Mucosa of gallbladder (tissue), 1 donor: ENCODE measurements around the gene HSPB1. TPM values are rescaled to one million over a fixed set of nuclear protein-coding genes. Genes with fewer than 3 reads are reported as not detected.
"Not testable (repeated sequence)": the region's sequence is repeated elsewhere in the genome, so short reads cannot be mapped to it uniquely, and the experiment has no call there.

Source experiments
- DNase-seq: peaks from one replicate; pipeline ENCODE4 v3.0.0-alpha.2; 2020; ENCODE audit warnings: low spot score
- total RNA-seq: library from RNA; stranded (reverse); gene quantifications from one replicate; pipeline ENCODE4 v1.2.1, GENCODE V29; 2021
- donor health status: DM: no; HTN: no; CAD: no.

Gene HSPB1
- total RNA-seq, 1 donor from 2014 or later = 1,198 TPM

DNA sequence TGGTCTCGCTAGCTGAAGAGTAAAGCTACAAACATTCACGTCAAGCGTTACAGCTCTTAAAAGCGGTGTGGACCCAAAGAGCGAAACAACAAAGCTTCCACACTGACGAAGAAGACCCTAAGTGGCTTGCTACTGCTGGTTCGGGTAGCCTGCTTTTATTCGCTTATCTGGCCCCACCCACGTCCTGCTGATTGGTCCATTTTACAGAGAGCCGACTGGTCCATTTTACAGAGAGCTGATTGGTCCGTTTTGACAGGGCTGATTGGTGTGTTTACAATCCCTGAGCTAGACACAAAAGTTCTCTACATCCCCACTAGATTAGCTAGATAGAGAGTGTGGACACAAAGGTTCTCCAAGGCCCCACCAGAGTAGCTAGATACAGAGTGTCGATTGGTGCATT, 6.4 kb downstream of the HSPB1 start:
- not testable (repeated sequence) for DNase-seq

DNA sequence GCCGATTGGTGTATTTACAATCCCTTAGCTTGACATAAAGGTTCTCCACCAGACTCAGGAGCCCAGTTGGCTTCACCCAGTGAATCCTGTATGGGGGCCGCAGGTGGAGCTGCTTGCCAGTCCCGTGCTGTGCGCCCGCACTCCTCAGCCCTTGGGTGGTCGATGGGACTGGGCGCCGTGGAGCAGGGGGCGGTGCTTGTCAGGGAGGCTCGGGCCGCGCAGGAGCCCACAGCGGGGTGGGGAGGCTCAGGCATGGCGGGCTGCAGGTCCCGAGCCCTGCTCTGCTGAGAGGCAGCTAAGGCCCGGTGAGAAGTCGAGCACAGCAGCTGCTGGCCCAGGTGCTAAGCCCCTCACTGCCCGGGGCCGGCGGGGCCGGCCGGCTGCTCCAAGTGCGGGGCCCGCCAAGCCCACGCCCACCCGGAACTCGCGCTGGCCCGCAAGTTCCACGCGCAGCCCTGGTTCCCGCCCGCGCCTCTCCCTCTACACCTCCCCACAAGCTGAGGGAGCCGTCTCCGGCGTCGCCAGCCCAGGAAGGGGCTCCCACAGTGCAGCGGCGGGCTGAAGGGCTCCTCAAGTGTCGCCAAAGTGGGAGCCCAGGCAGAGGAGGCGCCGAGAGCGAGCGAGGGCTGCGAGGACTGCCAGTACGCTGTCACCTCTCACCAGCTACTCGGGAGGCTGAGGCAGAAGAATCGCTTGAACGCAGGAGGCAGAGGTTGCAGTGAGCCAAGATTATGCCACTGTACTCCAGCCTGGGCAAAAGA, 7.0 kb downstream of the HSPB1 start:
- not testable (repeated sequence) for DNase-seq

DNA sequence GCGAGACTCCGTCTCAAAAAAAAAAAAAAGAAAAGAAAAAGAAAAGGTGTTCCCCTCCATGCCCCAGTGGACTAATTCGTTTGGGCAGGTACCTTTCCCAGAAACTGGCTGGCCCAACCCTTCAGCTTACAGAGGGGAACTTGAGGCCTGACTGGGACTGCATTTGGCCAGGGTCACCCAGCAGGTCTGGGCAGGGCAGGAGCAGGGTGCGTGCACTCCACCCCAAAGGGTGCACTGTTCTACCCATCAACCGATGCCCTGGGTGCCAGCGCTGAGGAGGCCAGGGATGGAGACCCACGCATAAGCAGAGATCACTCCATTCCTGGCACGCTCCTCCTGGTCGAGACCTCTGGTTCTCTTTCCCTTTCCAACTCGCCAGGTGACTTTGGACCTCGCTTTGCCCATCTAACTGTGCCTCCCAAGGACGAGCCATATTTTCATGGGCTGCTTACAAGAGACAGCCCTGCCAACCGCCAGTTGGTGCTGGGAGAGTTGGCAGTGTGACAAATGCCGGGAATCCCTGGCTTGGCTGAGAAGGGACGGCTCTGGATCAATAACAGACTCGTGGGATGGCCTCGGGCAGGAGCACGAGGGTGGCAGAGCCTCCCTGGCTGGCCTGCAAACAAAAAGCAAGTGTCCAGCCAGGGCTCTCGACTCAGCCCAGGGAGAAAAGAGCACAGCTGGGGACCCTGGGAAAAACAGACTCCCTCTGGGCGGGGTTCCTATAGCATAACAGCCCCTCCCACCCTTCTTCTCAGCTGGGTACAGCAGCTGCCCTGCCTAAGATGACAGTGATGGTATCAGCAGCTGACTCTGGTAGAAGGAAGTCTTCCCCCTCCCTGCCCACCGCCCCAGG, 7.9 kb downstream of the HSPB1 start:
- peak; percentile 86 for DNase-seq

DNA sequence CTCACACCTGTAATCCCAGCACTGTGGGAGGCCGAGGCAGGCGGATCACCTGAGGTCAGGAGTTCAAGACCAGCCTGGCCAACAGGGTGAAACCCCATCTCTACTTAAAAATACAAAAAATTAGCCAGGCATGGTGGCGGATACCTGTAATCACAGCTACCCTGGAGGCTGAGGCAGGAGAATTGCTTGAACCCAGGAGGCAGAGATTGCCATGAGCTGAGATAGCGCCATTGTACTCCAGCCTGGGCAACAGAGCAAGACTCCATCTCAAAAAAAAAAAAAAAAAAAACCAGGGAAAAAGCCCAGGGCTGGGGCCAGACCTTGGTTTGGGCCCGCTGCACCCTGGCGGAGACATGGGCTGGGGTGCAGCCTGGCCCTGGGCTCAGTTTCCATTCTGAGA, 9.4 kb downstream of the HSPB1 start:
- not testable (repeated sequence) for DNase-seq

DNA sequence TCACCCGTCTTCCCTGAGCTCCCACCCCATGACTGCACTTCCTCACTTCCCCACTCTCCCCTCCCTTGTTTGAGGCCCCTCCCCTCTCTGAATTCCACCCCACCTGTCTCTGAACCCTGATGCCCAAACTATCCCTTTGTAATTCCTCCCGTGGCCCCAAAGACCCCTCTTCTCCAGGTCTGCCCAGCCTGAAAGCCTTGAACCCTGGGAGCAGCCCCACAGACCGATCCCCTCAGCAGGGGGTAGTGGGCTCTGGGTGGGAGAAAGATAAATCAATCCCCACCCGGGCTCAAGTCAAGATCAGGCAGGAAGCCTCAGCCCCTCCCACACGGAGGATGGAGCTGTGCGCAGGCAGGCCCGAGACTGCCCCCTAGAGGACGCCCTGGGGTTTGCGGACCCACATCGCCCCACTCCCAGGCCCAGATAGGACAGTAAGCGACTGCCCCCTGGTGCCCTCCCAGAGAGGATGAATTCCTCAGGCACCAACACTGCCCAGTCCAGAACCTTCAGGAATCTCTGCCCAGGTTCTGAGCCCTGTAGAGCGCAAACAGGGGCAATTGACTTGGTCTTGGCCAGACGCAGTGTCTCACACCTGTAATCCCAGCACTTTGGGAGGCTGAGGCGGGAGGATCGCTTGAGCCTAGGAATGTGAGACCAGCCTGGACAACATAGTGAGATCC, 11.7 kb downstream of the HSPB1 start:
- DNase-seq = peak; percentile 97

DNA sequence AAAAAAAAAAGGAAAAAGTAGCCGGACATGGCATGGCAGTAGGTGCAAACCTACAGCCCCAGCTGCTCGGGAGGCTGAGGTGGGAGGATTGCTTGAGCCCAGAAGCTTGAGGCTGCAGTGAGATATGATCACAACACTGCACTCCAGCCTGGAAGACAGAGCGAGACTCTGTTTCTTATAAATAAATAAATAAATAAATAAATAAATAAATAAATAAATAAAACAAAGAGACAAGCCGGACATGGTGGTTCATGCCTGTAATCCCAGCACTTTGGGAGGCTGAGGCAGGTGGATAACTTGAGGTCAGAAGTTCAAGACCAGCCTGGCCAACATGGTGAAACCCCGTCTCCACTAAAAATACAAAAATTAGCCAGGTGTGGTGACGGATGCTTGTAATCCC, 12.3 kb downstream of the HSPB1 start:
- DNase-seq = not testable (repeated sequence)

DNA sequence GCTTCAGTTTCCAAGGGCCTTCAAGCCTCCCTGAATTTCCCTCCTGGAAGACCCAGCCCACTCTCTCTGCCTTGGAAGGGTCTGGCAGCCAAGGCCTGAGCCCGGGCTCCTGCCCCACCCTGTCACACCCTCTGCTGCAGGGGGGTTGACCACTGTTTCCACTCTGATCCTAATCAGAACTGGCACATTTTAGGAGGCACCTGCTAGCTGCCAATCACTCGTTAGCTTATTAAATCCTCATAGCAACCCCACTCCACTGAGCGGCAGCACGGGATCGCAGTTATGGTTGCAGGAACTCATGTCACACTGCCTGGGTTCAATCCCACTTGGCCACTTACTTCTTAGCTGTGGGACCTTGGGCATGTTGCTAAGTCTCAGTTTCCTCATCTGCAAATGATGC, 12.9 kb downstream of the HSPB1 start:
- DNase-seq = no peak

DNA sequence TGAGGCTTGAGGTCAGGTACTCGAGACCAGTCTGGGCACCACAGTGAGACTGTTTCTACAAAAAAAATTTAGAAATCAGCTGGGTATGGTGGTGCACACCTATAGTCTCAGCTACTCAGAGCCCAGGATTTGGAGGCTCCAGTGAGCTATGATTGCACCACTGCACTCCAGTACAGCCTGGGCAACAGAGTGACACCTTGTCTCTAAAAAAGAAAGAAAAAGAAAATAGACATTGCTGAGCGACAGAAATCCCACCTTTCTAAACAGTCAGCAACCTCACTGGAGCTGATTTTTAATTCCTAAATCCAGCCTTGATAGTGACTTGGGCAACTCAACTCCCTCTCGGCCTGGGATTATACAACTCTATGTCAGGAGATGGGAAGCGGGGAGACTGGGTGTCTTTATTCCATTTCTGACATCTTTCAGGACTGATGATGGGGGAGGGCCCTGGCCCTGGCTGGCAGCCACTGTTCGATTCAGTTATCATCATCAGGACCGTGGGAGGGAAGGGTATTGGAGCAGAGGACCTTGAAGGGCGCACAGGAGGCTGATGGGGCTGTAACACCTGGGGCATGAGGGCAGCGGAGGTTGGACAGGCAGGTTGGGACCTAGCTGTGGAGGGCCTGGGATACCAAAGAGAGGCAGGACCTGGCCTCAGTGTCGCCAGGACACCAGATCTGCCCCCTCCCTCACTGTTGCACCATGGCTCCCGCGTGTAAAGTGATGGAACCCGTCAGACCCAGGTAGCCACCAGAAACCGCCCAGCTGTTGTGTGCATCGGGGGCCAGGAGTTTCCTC, 14.7 kb downstream of the HSPB1 start:
- DNase-seq = no peak

DNA sequence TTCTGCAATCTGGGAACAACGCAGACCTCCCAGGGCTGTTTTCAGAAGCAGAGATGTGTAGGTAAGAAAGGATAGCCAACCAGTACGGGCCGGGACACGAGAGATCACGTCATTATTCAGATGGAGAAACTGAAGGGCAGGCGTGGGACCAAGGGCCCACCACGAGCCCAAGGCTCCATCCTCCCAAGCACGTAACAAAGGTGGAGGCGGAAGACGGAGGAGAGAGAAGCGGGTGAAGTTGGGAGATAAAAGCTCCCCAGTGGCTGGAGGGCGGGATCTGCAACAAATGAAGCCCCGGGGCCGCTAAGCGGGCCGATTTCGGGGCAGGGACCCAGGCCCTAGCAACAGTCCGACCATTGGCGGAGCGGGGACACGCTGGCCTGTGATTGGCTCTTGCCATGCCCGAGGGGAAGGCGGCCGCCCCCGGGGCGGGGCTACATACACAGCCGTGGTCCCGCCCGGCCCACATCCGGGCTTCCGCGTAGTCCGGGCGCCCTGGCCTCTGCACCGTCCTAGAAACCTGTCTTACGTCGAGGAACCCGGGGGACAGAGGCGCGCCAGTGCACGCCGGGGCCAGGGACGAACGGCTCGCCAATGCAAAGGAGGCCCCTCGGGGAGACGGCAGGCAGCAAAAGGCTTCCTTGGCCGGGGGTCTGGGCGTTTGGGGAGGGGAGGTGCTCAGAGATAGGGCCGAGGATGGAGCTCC, 15.5 kb downstream of the HSPB1 start:
- DNase-seq = peak; percentile 97

DNA sequence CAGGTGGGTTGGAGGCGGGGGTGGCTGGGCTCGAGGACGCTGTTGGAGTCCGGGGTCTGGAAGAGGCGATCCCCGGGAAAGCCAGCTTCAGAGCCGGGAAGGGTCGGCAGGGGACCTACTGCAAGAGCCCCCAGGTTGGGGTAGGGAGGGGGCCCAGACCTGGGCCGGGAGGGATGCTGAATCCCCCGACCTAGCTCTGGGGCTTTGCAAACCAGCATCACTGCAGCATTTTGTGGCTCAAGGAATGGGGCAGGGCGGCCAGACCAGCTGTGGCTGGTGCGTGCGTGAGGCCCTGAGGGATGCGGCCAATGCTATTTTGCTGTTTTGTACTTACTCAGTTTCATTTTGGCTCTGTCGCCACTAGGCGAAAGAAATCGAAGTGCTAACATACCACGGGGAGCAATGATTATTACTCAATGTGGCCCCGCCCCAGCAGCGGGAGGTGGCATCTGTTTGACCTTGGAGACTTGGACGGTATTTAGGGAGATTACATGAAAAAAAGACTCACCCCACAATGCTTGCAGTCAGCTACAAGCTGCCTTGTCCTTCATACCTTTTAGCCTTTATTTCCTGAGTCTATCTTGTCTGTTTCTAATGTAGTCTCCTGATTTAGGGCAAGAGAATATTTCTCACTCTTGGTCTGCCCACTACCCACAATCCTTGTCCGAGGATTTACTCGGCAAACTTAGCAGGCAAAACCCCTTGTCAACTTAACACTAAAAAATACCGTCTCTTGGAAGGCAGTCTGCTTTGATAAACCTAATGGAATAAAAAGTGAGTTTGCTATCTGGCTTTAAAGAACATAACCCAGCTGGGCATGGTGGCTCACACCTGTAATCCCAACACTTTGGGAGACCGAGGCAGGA, 16.2 kb downstream of the HSPB1 start:
- peak; percentile 73 for DNase-seq

DNA sequence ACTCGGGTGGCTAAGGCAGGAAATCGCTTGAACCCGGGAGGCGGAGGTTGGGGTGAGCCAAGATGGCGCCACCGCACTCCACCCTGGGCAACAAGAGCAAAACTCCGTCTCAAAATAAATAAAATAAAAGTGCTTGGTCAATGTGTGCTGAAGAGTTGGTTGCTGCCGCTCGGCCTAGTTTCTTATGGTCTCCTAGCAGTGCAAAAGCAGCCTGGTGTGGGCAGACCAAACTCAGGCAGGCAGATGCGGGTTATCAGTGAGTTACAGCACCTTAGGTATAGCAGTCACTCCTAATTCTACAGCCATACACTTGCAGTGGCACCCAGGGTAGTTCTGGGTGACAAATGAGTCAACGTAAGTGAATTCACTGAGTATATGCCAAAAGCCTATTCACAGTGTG, 22.6 kb downstream of the HSPB1 start:
- DNase-seq = no peak

DNA sequence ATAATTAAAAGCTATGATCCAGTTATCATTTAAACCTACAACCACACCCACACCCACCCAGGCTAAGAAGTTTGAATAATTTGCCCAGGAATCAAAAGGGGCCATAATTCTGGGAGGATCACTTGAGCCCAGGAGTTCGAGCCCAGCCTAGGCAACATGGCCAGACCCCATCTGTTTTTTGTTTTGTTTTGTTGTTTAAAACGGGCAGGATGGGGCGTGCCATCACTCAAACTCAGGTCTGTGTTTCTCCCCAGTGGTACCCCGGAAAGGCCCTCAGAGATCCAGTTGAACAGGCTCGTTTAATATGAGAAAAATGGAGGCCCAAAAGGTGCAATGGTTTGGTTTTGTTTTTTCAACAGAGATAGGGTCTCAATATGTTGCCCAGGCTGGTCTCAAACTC, 23.3 kb downstream of the HSPB1 start:
- DNase-seq = no peak

DNA sequence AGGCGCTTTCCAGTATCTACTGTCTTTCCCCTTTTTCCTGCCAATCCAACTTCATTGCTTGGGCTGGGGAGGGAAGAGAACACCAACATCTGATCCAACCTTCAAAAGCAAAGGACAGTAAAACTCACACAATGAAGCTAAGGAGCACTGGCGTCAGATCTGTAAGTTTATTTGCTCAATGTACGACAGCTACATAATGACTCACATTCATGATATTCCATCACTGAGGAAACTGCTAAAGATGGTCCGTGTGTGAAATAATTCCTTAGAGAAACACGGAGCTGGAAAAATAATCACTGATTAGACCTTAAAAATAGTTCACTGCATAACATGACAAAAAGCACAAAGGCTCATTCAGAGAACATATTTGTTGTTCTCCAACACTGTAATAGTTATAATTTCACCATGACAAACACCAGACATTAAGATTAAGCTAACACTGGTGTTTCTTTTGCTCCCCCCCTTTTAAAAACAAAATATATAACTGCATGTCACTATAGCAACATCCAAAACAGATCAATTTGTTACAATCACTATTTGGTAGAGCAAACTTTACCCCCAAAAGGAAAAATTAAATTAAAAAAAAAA, 24.3 kb downstream of the HSPB1 start:
- DNase-seq = no peak

DNA sequence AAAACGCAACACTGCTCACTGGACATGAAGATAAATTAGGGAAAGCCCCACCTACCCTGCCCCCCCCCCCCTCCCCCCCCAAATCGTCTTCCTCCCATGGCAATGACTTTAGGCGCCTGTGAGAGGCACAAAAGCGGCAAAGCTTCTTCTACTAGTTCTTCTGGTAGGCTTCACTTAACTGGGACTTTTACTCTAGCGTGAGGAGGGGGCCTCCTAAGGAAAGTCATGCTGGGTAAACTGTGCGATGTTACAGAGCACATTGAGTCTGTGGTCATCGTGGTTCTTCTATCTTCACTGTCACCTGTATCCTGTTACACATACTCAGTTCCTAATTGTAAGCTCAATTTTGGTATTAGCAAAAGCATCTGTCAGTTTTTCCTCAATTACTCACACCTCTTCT, 25.1 kb downstream of the HSPB1 start:
- no peak for DNase-seq

DNA sequence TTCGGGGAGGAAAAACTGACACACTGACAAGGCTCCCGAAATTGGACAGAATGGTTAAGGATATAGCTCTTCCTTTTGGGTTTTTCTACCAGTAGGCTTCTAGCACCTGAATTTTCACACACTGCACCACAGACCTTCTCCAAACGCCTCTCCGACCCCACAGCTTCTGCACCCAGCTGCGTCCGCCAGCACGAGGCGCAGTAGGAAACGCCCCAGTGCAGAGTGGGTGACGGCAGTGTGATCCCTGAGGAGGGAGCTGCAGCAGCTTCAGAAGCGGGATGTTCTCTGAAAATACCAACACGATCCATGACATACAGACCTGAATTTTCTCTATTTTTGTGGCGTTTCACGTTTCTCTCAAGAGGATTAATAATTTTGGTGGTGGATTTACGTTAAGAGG, 25.9 kb downstream of the HSPB1 start:
- DNase-seq = no peak

DNA sequence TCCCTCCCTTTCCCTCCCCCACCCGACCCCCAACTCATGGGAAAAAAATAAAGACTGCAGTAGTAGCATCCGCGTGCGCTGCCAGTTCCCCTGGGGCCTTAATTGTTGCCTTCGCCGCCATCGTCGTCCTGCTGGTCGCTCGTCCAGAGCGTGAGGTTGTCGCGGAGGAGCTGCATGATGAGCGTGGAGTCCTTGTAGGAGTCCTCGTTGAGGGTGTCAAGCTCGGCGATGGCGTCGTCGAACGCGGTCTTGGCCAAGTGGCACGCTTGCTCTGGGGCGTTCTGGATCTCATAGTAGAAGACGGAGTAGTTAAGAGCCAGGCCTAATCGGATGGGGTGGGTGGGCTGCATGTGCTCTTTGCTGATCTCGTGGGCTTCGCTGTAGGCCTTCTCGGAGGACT, 27.0 kb downstream of the HSPB1 start:
- DNase-seq = no peak

DNA sequence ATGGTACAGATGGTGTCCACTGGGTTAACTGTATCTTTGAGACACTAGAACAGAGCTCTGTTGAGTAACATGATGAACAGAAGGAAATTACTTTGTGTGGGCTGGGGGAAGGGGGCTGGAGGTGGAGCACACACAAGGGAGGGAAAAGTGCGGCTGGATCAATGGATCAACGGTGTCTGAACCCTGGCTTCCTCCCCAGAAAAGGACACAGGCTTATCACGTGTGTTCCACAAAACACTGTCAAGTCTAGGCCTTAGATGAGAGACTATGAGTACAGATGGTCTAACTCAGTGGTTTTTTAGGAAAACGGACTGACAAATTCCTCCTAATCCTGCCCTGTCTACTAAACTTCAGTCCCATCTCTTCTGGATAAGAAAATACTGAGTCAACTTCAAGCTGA, 27.8 kb downstream of the HSPB1 start:
- DNase-seq = no peak

DNA sequence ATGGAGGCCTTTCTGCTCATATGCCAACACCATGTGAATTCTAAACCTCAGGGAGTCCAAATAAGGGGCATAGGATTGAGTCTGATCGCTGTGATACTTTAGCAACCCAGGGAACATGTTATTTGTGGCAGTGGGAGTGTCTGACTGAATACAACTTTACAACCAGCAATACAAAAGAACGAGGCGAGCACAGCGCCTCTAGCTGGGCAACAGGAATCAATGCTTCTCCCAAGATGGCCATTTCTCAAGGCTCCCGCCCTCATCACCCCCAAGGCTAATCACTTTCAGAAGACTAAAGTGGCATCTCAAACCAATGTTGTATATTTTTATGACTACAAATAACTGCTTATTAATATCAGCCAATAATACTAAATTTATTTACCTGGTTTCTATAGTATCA, 28.2 kb downstream of the HSPB1 start:
- DNase-seq = no peak

DNA sequence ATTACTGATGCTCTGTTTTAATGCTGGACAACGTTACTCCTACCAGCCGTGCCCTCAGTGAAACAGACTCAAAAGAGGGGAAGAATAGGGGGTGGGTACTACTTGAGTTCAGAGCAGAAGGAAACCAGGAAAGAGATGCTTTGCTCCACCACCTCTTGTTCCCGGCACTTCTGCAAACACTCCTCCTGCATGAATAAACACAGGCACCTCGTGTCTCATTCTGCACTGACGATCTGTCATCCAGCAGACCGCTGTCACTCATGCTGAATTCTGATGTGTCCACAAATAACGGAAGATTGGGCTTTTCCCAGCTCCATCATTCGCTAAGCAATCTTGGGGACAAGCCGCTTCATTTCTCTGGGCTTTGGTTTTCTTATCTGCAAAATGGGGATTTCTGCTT, 29.6 kb downstream of the HSPB1 start:
- no peak for DNase-seq
